ENCODE data around the gene STAC2. TPM values are rescaled to one million over a fixed set of nuclear protein-coding genes. Genes with fewer than 3 reads are reported as not detected.
A peak's percentile ranks its signal among the peaks of the same experiment; 100 is the strongest.

STAC2 gene
- total and polyA plus RNA-seq, 7 donors = 0.07 to 1.2 (median 0.32) TPM; not detected in 1

DNA sequence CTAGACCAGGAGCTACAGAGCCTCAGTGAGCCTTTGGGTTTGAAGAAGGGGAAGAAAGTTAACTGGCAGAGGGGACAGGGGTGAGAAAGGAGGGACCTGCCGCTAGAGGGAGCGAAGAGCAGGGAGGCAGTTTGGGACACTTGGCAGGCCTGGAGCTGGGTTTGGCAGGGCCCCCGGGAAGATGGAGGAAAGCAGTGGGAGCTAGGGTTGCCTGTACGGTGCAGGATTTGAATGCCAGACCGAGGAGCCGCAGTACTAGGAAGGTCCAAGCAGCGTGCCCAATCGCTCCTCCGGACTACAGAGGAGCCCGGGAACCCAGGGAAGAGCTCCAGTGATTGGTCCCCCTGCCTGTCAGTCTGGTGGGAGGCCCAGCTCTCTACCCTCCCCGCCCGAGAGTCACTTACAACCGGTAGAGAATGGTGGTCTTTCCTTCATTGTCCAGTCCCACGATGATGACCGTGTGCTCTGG is 61.0 kb downstream of the STAC2 start:
- ATAC-seq (peak; percentile 84 to 91 (median 89)), DNase-seq (peak; percentile 93 to 96)
- H3K36me3 ChIP-seq (ENCODE audit: insufficient read depth in 1 of 2, low read depth in 1 of 2) = no peaks in the 10 kb centered on the region
- H3K4me3 ChIP-seq = peak overlapping the region; percentile 65
- intact Hi-C loops (cut with DNase I) = loop anchor here (1.0 to 10.0 kb wide), 2 partner anchors 70 to 80 kb away; no protein-coding TSS in a partner anchor
- H3K27ac ChIP-seq = no peak overlapping the region
- TF ChIP-seq, protein P1, sequence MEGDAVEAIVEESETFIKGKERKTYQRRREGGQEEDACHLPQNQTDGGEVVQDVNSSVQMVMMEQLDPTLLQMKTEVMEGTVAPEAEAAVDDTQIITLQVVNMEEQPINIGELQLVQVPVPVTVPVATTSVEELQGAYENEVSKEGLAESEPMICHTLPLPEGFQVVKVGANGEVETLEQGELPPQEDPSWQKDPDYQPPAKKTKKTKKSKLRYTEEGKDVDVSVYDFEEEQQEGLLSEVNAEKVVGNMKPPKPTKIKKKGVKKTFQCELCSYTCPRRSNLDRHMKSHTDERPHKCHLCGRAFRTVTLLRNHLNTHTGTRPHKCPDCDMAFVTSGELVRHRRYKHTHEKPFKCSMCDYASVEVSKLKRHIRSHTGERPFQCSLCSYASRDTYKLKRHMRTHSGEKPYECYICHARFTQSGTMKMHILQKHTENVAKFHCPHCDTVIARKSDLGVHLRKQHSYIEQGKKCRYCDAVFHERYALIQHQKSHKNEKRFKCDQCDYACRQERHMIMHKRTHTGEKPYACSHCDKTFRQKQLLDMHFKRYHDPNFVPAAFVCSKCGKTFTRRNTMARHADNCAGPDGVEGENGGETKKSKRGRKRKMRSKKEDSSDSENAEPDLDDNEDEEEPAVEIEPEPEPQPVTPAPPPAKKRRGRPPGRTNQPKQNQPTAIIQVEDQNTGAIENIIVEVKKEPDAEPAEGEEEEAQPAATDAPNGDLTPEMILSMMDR (IDR thresholded peaks at IDR 0.05) = peak; percentile 79
- 0 to 1% (median 1%) methylated on average over 15 of the region's 15 CpGs for WGBS, 3 donors
- H3K4me1 ChIP-seq = peaks cover 9% of the 10 kb centered on the region
- H3K9me3 ChIP-seq = peaks cover 4% of the 10 kb centered on the region
- no peaks in the 10 kb centered on the region for H3K27me3 ChIP-seq (ENCODE audit: insufficient read depth in 3 of 3, low read length in 2 of 3)

DNA sequence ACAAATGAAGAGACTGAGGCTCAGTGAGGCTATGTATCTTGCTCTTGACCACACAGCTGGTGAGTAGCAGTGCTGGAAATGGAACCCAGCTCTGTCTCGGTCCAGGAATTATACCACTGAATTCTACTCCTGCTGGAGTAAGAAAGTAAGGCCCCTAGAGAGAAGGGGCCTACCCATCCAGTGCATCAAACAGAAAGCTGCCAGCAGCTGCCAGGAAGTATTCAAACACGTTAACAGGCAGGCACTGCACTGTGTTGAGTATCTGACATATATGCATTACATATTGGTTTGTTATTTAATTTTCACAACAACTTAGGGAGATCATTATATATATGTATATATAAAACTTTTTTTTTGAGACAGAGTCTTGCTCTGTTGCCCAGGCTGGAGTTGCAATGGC is 63.8 kb downstream of the STAC2 start:
- Histone ChIP-seq H3K9me3 (no peaks in the 10 kb centered on the region), H3K27ac (no peak overlapping the region), H3K36me3 (ENCODE audit: insufficient read depth in 1 of 2, low read depth in 1 of 2) (no peaks in the 10 kb centered on the region), H3K27me3 (ENCODE audit: insufficient read depth in 3 of 3, low read length in 2 of 3) (no peaks in the 10 kb centered on the region), H3K4me1 (peaks cover 9% of the 10 kb centered on the region), H3K4me3 (no peak overlapping the region)
- TF ChIP-seq, protein P1 (IDR thresholded peaks at IDR 0.05) = no peak
- 58 to 60% (median 58%) methylated on average over 2 of the region's 2 CpGs for WGBS, 3 donors
- intact Hi-C loops (cut with DNase I) = loop anchor here in 1 of 2 donors (10.0 kb wide), 1 partner anchor 73 kb away; no protein-coding TSS in a partner anchor
- ATAC-seq = no peak
- DNase-seq = no peak

Other genes with a start within 250 kb of the STAC2 start
- 1 to 10 TPM; 2.3 to 9.2 (median 2.7) TPM for gene PLXDC1, start 74.3 kb downstream of the STAC2 start, total RNA-seq
- gene PLXDC1, start 74.3 kb downstream of the STAC2 start, polyA plus RNA-seq = 1 to 10 TPM; 2.7 to 3.9 (median 3.3) TPM
- 1 to 10 TPM in 1 of 4 donors, under 1 TPM in 2, not detected in 1; 0.15 to 1.0 (median 0.15) TPM for gene ARL5C, start 59.8 kb downstream of the STAC2 start, total RNA-seq
- not detected for gene ARL5C, start 59.8 kb downstream of the STAC2 start, polyA plus RNA-seq
- 100 to 1,000 TPM; 209 to 274 (median 226) TPM for gene CACNB1, start 28.3 kb downstream of the STAC2 start, total RNA-seq
- gene CACNB1, start 28.3 kb downstream of the STAC2 start, polyA plus RNA-seq = 100 to 1,000 TPM in 2 of 3 donors, 10 to 100 TPM in 1; 88.2 to 196 (median 149) TPM
- gene RPL19, start 25.7 kb downstream of the STAC2 start, total RNA-seq = 1,000 to 10,000 TPM; 1,146 to 1,520 (median 1,371) TPM
- gene RPL19, start 25.7 kb downstream of the STAC2 start, polyA plus RNA-seq = 1,000 to 10,000 TPM; 2,244 to 3,039 (median 2,565) TPM
- gene FBXL20, start 175.7 kb upstream of the STAC2 start, total RNA-seq = 1 to 10 TPM; 8.0 to 8.7 (median 8.2) TPM
- 1 to 10 TPM in 2 of 3 donors, under 1 TPM in 1; 0.89 to 3.7 (median 3.0) TPM for gene FBXL20, start 175.7 kb upstream of the STAC2 start, polyA plus RNA-seq
- 10 to 100 TPM; 18.2 to 28.5 (median 25.9) TPM for gene MED1, start 225.3 kb upstream of the STAC2 start, total RNA-seq
- 10 to 100 TPM in 2 of 3 donors, 1 to 10 TPM in 1; 6.2 to 19.2 (median 12.0) TPM for gene MED1, start 225.3 kb upstream of the STAC2 start, polyA plus RNA-seq
- 10 to 100 TPM; 17.8 to 25.3 (median 21.7) TPM for gene CDK12, start 235.5 kb upstream of the STAC2 start, total RNA-seq
- gene CDK12, start 235.5 kb upstream of the STAC2 start, polyA plus RNA-seq = 10 to 100 TPM in 1 of 3 donors, 1 to 10 TPM in 2; 3.5 to 13.8 (median 6.1) TPM

Data from psoas muscle (tissue), 8 donors.